HepG2 (cell line): ENCODE data around the gene C20orf141. TPM values are rescaled to one million over a fixed set of nuclear protein-coding genes. Genes with fewer than 3 reads are reported as not detected.

Experiments
- ATAC-seq: fragments of 200-7000 bp; cut with Tn5 transposase; 3 replicates; pipeline ENCODE4 v1.9.1; 2020; ENCODE audit warnings: mild to moderate bottlenecking, moderate library complexity
- BruUV-seq: library from RNA; stranded (reverse); fragments of 400-500 nt; replicated peaks from 2 replicates; lab custom pipeline; 2021; lab: Mats Ljungman, UMichigan
- CTCF ChIA-PET: fragments of 300-600 bp; formaldehyde crosslinking; extraction: SDS; loops from one replicate; lab custom pipeline; 2021; ENCODE audit warnings: low total read pairs, inconsistent platforms, low intra/inter-chr PET ratio; lab: Yijun Ruan, JAX
- POLR2A ChIA-PET: fragments of 350-600 bp; sonication (Branson Sonifier 250); formaldehyde crosslinking; loops from one replicate; lab custom pipeline; 2020; ENCODE audit warnings: antibody characterized with exemption, inconsistent platforms; lab: Yijun Ruan, JAX
- DNase-seq: peaks from one replicate; pipeline ENCODE4 v3.0.0-alpha.2; 2015; ENCODE audit warnings: low spot score
- FAIRE-seq: peaks from 3 replicates; lab custom pipeline; 2011; peaks lifted over from hg19 to GRCh38; lab: Jason Lieb, UNC
- H2AFZ ChIP-seq: one replicate; pipeline ENCODE4 v1.6.1; 2011; ENCODE audit warnings: low read length, inconsistent platforms
- H3K27ac ChIP-seq: fragments of 300-600 bp; 3 replicates; pipeline ENCODE4 v1.8.0; 2011; ENCODE audit warnings: mixed run types, mild to moderate bottlenecking, mixed read lengths, low read length, inconsistent platforms; ENCODE audit not compliant: insufficient read depth; ENCODE audit errors: extremely low read length
- H3K27me3 ChIP-seq, 2 experiments: fragments of 200-600 bp in 1 of 2; 2 replicates in 1 of 2; 3 replicates in 1 of 2; pipeline versions ENCODE4 v1.6.0 to v1.8.0; 2011; ENCODE audit warnings: low read length in 2 of 2, mild to moderate bottlenecking in 2 of 2, moderate library complexity in 2 of 2, inconsistent platforms in 1 of 2; ENCODE audit not compliant: insufficient read depth in 2 of 2, control insufficient read depth in 1 of 2
- H3K36me3 ChIP-seq, 2 experiments: fragments of 200-600 bp in 1 of 2; replicated peaks in 1 of 2; 2 replicates in 1 of 2; 3 replicates in 1 of 2; pipeline versions ENCODE4 v1.5.1 to v1.8.0; 2011; ENCODE audit warnings: low read length in 2 of 2, inconsistent platforms in 1 of 2; ENCODE audit not compliant: insufficient read depth in 2 of 2, control insufficient read depth in 1 of 2
- H3K4me1 ChIP-seq: 2 replicates; pipeline ENCODE4 v1.5.1; 2012; ENCODE audit warnings: low read length, inconsistent platforms; ENCODE audit not compliant: insufficient read depth
- H3K4me2 ChIP-seq: 2 replicates; pipeline ENCODE4 v1.6.0; 2011; ENCODE audit warnings: low read depth, low read length, inconsistent platforms
- H3K4me3 ChIP-seq, 3 experiments: fragments of 200-600 bp in 1 of 3; sonication (generic), shearing (Covaris generic) in 1 of 3; replicated peaks in 1 of 3; 2 replicates each; pipeline ENCODE4 v1.5.1; 2011 to 2016; ENCODE audit warnings: low read length in 3 of 3, inconsistent platforms in 2 of 3, low read depth in 2 of 3, mild to moderate bottlenecking in 2 of 3, control low read depth in 1 of 3, mixed read lengths in 1 of 3; ENCODE audit not compliant: insufficient read depth in 1 of 3
- H3K79me2 ChIP-seq: one replicate; pipeline ENCODE4 v1.6.1; 2011; ENCODE audit warnings: low read length, inconsistent platforms; ENCODE audit not compliant: insufficient read depth
- H3K9ac ChIP-seq: 2 replicates; pipeline ENCODE4 v1.6.0; 2011; ENCODE audit warnings: mild to moderate bottlenecking, low read depth, low read length, inconsistent platforms; ENCODE audit not compliant: insufficient read depth
- H3K9me3 ChIP-seq: 2 replicates; pipeline ENCODE4 v1.5.1; 2012; ENCODE audit warnings: mild to moderate bottlenecking, low read length
- H4K20me1 ChIP-seq: 2 replicates; pipeline ENCODE4 v1.6.0; 2011; ENCODE audit warnings: inconsistent platforms, mild to moderate bottlenecking, low read length, moderate library complexity; ENCODE audit not compliant: insufficient read depth
- CHD4 ChIP-seq: fragments of 200-600 bp; sonication (generic); IDR thresholded peaks from 2 replicates; pipeline ENCODE4 v1.7.0; 2017; ENCODE audit warnings: mild to moderate bottlenecking, low read length, borderline replicate concordance
- HMGXB3 ChIP-seq: sonication (generic); formaldehyde crosslinking; IDR thresholded peaks from 2 replicates; pipeline ENCODE4 v1.4.0; 2020; ENCODE audit warnings: missing genetic modification reagents, borderline replicate concordance
- HNRNPK ChIP-seq: fragments of 200-400 bp; formaldehyde crosslinking; IDR thresholded peaks from 2 replicates; pipeline ENCODE4 v1.6.1; 2018; ENCODE audit warnings: low read length, low read depth, moderate library complexity, mild to moderate bottlenecking; ENCODE audit not compliant: poor library complexity, severe bottlenecking
- KDM1A ChIP-seq: IDR thresholded peaks from 2 replicates; pipeline ENCODE4 v1.6.1; 2016; ENCODE audit warnings: missing compliant biosample characterization
- MED8 ChIP-seq: sonication (generic); formaldehyde crosslinking; IDR thresholded peaks from 2 replicates; pipeline ENCODE4 v1.8.1; 2023; ENCODE audit warnings: mild to moderate bottlenecking, missing genetic modification reagents; ENCODE audit not compliant: insufficient replicate concordance
- MEIS1 ChIP-seq: sonication (generic); formaldehyde crosslinking; IDR thresholded peaks from 2 replicates; pipeline ENCODE4 v1.9.0; 2021; ENCODE audit warnings: mild to moderate bottlenecking, missing genetic modification reagents, moderate library complexity, borderline replicate concordance
- NFE2L1 ChIP-seq: sonication (generic); formaldehyde crosslinking; IDR thresholded peaks from 2 replicates; pipeline ENCODE4 v1.4.0; 2020; ENCODE audit warnings: missing genetic modification reagents, mild to moderate bottlenecking, borderline replicate concordance
- RARA ChIP-seq: IDR thresholded peaks from 2 replicates; pipeline ENCODE4 v1.6.1; 2016; ENCODE audit warnings: missing genetic modification reagents, missing compliant biosample characterization
- SOX5 ChIP-seq: IDR thresholded peaks from 2 replicates; pipeline ENCODE4 v1.6.1; 2016; ENCODE audit warnings: borderline replicate concordance
- TBX2 ChIP-seq: sonication (generic); formaldehyde crosslinking; IDR thresholded peaks from 2 replicates; pipeline ENCODE4 v1.5.0; 2020; ENCODE audit warnings: missing genetic modification reagents, mild to moderate bottlenecking, borderline replicate concordance
- TEAD3 ChIP-seq: optimal IDR thresholded peaks from 2 replicates; pipeline ENCODE3; 2016; ENCODE audit warnings: borderline replicate concordance
- TERF1 ChIP-seq: sonication (generic); formaldehyde crosslinking; IDR thresholded peaks from 2 replicates; pipeline ENCODE4 v1.8.0; 2022; ENCODE audit warnings: mild to moderate bottlenecking, missing genetic modification reagents, moderate library complexity
- TGIF2 ChIP-seq: IDR thresholded peaks from 2 replicates; pipeline ENCODE4 v1.6.1; 2016; ENCODE audit warnings: control low read depth, missing compliant biosample characterization
- ZFY ChIP-seq: sonication (generic); formaldehyde crosslinking; IDR thresholded peaks from 2 replicates; pipeline ENCODE4 v1.4.0; 2020; ENCODE audit warnings: missing genetic modification reagents
- ZNF205 ChIP-seq: IDR thresholded peaks from 2 replicates; pipeline ENCODE4 v1.6.1; 2018; ENCODE audit warnings: missing biosample characterization, missing genetic modification reagents
- ZNF326 ChIP-seq: sonication (generic); formaldehyde crosslinking; IDR thresholded peaks from 2 replicates; pipeline ENCODE4 v1.4.0; 2020; ENCODE audit warnings: missing genetic modification reagents, borderline replicate concordance
- ZNF382 ChIP-seq: sonication (generic); formaldehyde crosslinking; IDR thresholded peaks from 2 replicates; pipeline ENCODE4 v1.5.0; 2020; ENCODE audit warnings: missing genetic modification reagents, mild to moderate bottlenecking, borderline replicate concordance
- ZNF468 ChIP-seq: sonication (generic); formaldehyde crosslinking; IDR thresholded peaks from 2 replicates; pipeline ENCODE4 v1.8.0; 2022; ENCODE audit warnings: mild to moderate bottlenecking, moderate library complexity, missing genetic modification reagents
- ZNF747 ChIP-seq: sonication (generic); formaldehyde crosslinking; IDR thresholded peaks from 2 replicates; pipeline ENCODE4 v1.8.1; 2023; ENCODE audit warnings: missing genetic modification reagents, mild to moderate bottlenecking, borderline replicate concordance
- WGBS: methylation state at CpG from one replicate; pipeline ENCODE4 v1.1.6; 2017; ENCODE audit warnings: low lambda C conversion rate; 5-methylcytosine and 5-hydroxymethylcytosine counted together
- in situ Hi-C: cut with HindIII; loops from 2 replicates; pipeline ENCODE4 v1.10.0; 2017; ENCODE audit warnings: low pct_unique_long_range_greater_than_20kb; ENCODE audit not compliant: extremely low pct_ligation_motif_present
- intact Hi-C: fragments of 100-400 bp; cut with micrococcal nuclease; formaldehyde crosslinking; loops from one replicate; pipeline ENCODE4 v1.10.0; 2022; ENCODE audit not compliant: unreplicated experiment
- polyA plus RNA-seq, 8 experiments: library from polyadenylated mRNA; depleted of rRNA in 3 of 8; stranded (reverse) in 7 of 8; unstranded in 1 of 8; fragments of >200 nt; fragmentation: Illumina TruSeq in 4 of 8; extraction: Trizol in 4 of 8; gene quantifications; 2 replicates each; pipeline versions ENCODE4 v1.2.1 to v1.2.3, GENCODE V29; 2011 to 2016; ENCODE audit warnings: low read depth in 4 of 8, missing spikeins in 1 of 8, mixed read lengths in 1 of 8; ENCODE audit not compliant: insufficient read depth in 1 of 8
- total RNA-seq, 5 experiments: library from RNA; depleted of rRNA; stranded (reverse); fragments of >200 nt; fragmentation: Illumina TruSeq; extraction: Trizol; gene quantifications; 2 replicates each; pipeline ENCODE4 v1.2.3, GENCODE V29; 2016; ENCODE audit warnings: low read depth in 1 of 5

The C20orf141 gene
- total and polyA plus RNA-seq, 2 of the 13 experiments (the other 11 are each of a cell fraction or from before 2014, with no cell fraction given): not detected

GRCh38 chr20:2783908-2784566 lies 30.8 kb upstream of the C20orf141 start:
- in situ Hi-C loops: no loop called here
- POLR2A ChIA-PET: no interaction called here
- Histone ChIP-seq H3K4me3 (no peak overlapping the region), H2AFZ (no peak overlapping the region)
- CTCF ChIA-PET: no interaction called here
- TF ChIP-seq RARA (CRISPR knock-in tag) (no peak), HMGXB3 (no peak), ZNF326 (no peak), ZNF747 (CRISPR knock-in tag) (no peak), ZNF382 (CRISPR knock-in tag) (no peak), ZNF468 (CRISPR knock-in tag) (no peak), CHD4 (no peak), TEAD3 (CRISPR knock-in tag) (no peak), ZNF205 (CRISPR knock-in tag) (no peak), TGIF2 (CRISPR knock-in tag) (no peak), TERF1 (CRISPR knock-in tag) (no peak), SOX5 (CRISPR knock-in tag) (no peak), TBX2 (CRISPR knock-in tag) (no peak), ZFY (CRISPR knock-in tag) (no peak), NFE2L1 (CRISPR knock-in tag) (no peak), MEIS1 (CRISPR knock-in tag) (no peak), KDM1A (CRISPR knock-in tag) (no peak), HNRNPK (no peak), MED8 (CRISPR knock-in tag) (no peak)
- TF ChIP-seq, all 625 proteins: peak for 0
- Histone ChIP-seq H3K9ac (no peak overlapping the region), H3K4me1 (no peaks in the 10 kb centered on the region), H3K36me3 (no peaks in the 10 kb centered on the region), H4K20me1 (no peaks in the 10 kb centered on the region), H3K27me3 (peaks cover 3 to 10% of the 10 kb centered on the region in 2 experiments; a peak in 3 of 5 replicates), H3K79me2 (no peaks in the 10 kb centered on the region), H3K9me3 (no peaks in the 10 kb centered on the region), H3K27ac (no peak overlapping the region), H3K4me2 (no peak overlapping the region)
- ATAC-seq (no peak), DNase-seq (no peak), FAIRE-seq (no peak)
- intact Hi-C loops: no loop called here
- 25% methylated on average over 6 of the region's 6 CpGs for WGBS
- no TSS peak for BruUV-seq
